NCI-H187 (cell line): ENCODE data around the gene SWT1.
"Not testable (repeated sequence)": the region's sequence is repeated elsewhere in the genome, so short reads cannot be mapped to it uniquely, and the experiment has no call there.

Experiments used
- DNase-seq, 2 experiments: peaks; one replicate each; lab custom pipeline; 2025; lab: John Stamatoyannopoulos, UW

SWT1 gene

DNA sequence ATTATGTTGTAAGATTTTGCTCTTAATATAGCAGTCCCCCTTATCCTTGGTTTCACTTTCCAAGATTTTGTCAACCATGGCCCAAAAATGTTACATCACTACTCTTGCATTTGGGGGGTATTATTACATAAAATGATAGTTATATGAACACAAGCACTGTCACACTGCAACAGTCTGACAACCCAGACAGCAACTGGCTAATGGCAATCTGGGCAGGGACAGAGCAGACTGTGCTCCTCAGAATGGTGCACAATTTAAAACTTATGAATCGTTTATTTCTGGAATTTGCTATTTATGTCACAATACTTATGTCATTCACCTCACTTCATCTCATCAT, 162.1 kb downstream of the SWT1 start:
- no peak for DNase-seq

- not testable (repeated sequence) for DNase-seq
Measured at GRCh38 chr1:185321104-185321503, 164.1 kb downstream of the SWT1 start.

GRCh38 chr1:185321653-185322221, 164.8 kb downstream of the SWT1 start:
- not testable (repeated sequence) for DNase-seq

- DNase-seq: no peak
Measured at GRCh38 chr1:185322636-185323035, 165.7 kb downstream of the SWT1 start.

GRCh38 chr1:185324118-185324517, 167.2 kb downstream of the SWT1 start:
- DNase-seq: no peak

GRCh38 chr1:185325413-185325812, 168.4 kb downstream of the SWT1 start:
- no peak for DNase-seq

GRCh38 chr1:185328255-185328654, 171.3 kb downstream of the SWT1 start:
- no peak for DNase-seq

DNA sequence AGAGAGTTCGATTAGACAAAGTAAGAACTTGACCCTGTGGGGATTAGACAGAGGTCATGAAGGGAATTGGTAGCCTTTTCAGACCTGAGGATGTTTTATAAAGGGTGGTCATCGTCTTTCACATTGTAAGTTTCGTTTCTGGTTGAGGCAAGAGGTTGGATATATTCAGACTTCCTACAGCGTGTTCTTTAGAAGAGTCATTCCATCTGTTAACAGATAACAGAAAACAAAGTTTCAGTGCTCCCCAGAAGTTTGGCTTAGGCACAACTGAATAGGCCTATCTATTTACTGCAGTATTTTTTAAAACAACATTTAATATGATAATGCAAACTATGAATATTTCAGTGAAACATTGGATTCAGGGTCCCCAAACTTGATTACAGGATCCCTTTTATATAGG, 177.2 kb downstream of the SWT1 start:
- no peak for DNase-seq

DNA sequence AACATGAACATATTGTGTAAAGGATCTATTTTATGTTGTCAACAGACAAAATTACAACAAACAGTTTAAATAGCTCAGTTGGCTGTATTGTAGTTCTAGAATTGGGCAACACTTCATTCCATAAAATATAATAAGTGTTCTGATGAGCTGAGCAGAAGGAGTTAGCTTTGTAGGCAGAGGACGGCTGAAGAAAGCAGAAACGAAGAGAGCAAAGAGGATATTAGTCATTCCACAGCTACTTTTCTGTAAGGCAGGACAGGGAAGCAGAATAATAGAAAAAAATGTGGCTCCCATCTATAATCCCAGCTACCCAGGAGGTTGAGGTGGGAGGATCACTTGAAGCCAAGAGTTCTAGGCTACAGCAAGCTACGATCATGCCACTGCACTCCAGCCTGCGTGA, 180.3 kb downstream of the SWT1 start:
- no peak for DNase-seq

DNA sequence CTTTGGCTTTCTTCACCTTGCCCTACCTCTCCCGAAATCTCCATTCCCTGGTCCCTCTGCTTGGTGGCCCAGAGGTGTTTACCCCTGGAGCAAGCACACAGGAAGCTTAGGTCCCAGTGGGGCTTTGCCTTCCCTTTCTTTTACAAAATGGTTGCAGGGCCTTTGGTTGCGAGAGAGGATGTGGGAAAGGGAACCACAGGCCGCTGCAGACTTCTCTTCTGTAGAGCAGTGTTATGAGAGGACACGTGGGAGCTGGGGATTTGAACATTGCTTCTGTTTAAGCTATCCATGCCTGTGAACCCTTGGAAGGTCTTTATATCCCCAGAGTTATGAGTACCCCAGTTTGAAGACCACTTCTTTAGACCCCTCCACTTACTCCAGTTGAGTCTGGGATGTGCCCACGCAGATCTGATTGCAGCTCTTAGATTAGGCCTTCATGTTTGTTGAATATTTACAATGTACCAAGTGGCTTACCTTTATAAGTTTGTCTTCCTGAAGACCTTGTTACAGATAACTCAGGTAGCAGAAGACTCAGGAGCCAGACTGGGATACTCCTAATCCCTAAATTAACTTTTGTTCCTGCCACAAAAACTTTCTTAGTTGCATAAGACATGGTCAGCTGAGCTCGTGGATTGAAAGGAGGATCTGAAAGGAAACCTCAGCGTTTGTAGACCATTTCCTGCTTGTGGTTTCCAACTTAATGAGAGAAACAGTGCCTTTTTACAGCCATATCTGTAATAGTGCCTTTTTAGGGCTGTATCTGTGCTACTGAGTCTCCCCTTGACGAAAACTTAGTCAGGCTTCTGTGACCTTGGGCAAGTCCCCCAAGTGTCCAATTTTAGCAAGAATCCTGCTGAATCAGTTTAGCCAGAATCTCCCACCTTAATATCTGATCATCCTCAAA, 182.0 kb downstream of the SWT1 start:
- no peak for DNase-seq

- no peak for DNase-seq
Measured at GRCh38 chr1:185341196-185341781, 184.3 kb downstream of the SWT1 start.
